A673 (cell line): Measurements from ENCODE around the gene DUS2. TPM values are rescaled to one million over a fixed set of nuclear protein-coding genes. Genes with fewer than 3 reads are reported as not detected.

Experiments used
- BruUV-seq: library from RNA; stranded (reverse); fragments of 400-500 nt; replicated peaks from 2 replicates; lab custom pipeline; 2021; lab: Mats Ljungman, UMichigan
- CTCF ChIA-PET: fragments of 300-600 bp; sonication (Branson Sonifier 250); formaldehyde crosslinking; loops from one replicate; lab custom pipeline; 2022; ENCODE audit warnings: antibody characterized with exemption; lab: Charles Lee
- POLR2A ChIA-PET: fragments of 300-600 bp; sonication (Branson Sonifier 250); formaldehyde crosslinking; loops from one replicate; lab custom pipeline; 2022; ENCODE audit warnings: antibody characterized with exemption; ENCODE audit not compliant: low non-redundant PET; lab: Charles Lee
- DNase-seq: peaks from one replicate; pipeline ENCODE4 v3.0.0-alpha.2; 2015; ENCODE audit warnings: low spot score
- H3K27ac ChIP-seq: fragments of 200-600 bp; sonication (generic); 2 replicates; pipeline ENCODE4 v1.5.1; 2016; ENCODE audit warnings: mixed run types, low read depth, mild to moderate bottlenecking, mixed read lengths, antibody characterized with exemption, low read length; ENCODE audit not compliant: poor library complexity, severe bottlenecking
- H3K27me3 ChIP-seq: fragments of 200-600 bp; sonication (generic); replicated peaks from 2 replicates; pipeline ENCODE4 v1.6.1; 2017; ENCODE audit warnings: mixed run types, low read depth, mild to moderate bottlenecking, mixed read lengths, antibody characterized with exemption, low read length; ENCODE audit not compliant: insufficient read depth, poor library complexity
- H3K36me3 ChIP-seq: fragments of 200-600 bp; sonication (generic); 2 replicates; pipeline ENCODE4 v1.6.1; 2016; ENCODE audit warnings: mixed run types, mild to moderate bottlenecking, mixed read lengths, antibody characterized with exemption, low read length; ENCODE audit not compliant: insufficient read depth, poor library complexity, severe bottlenecking
- H3K4me1 ChIP-seq: fragments of 200-600 bp; sonication (generic); 2 replicates; pipeline ENCODE4 v1.6.1; 2017; ENCODE audit warnings: mixed run types, mild to moderate bottlenecking, mixed read lengths, antibody characterized with exemption, low read length; ENCODE audit not compliant: insufficient read depth, poor library complexity, severe bottlenecking
- H3K4me3 ChIP-seq: fragments of 200-600 bp; sonication (generic); 2 replicates; pipeline ENCODE4 v1.5.1; 2016; ENCODE audit warnings: low read depth, mixed run types, mild to moderate bottlenecking, mixed read lengths, low read length; ENCODE audit not compliant: poor library complexity, severe bottlenecking
- H3K9me3 ChIP-seq: fragments of 200-600 bp; sonication (generic); 2 replicates; pipeline ENCODE4 v1.6.1; 2016; ENCODE audit warnings: mixed run types, low read depth, mild to moderate bottlenecking, mixed read lengths, antibody characterized with exemption, low read length; ENCODE audit not compliant: poor library complexity, severe bottlenecking
- EZH2 ChIP-seq: fragments of 200-600 bp; sonication (generic); IDR thresholded peaks from 2 replicates; pipeline ENCODE4 v1.6.1; 2017; ENCODE audit warnings: borderline replicate concordance, low read depth, mild to moderate bottlenecking, mixed read lengths, antibody characterized with exemption, low read length; ENCODE audit not compliant: poor library complexity, severe bottlenecking
- intact Hi-C: fragments of 100-400 bp; cut with micrococcal nuclease; formaldehyde crosslinking; loops from one replicate; pipeline ENCODE4 v1.10.0; 2022; ENCODE audit not compliant: unreplicated experiment
- total RNA-seq: library from RNA; stranded (reverse); gene quantifications from 2 replicates; pipeline ENCODE4 v1.2.3, GENCODE V29; 2021
- TF ChIP-seq, protein P1 (sequence below): fragments of 300-800, 200-600 bp; sonication (generic); conservative IDR thresholded peaks from 2 replicates; pipeline ENCODE4 v1.5.1; 2017; ENCODE audit warnings: low read depth, mild to moderate bottlenecking, antibody characterized with exemption, low read length, moderate library complexity, mixed read lengths

The DUS2 gene
- total RNA-seq, 1 experiment from 2014 or later: 19.7 TPM

DNA sequence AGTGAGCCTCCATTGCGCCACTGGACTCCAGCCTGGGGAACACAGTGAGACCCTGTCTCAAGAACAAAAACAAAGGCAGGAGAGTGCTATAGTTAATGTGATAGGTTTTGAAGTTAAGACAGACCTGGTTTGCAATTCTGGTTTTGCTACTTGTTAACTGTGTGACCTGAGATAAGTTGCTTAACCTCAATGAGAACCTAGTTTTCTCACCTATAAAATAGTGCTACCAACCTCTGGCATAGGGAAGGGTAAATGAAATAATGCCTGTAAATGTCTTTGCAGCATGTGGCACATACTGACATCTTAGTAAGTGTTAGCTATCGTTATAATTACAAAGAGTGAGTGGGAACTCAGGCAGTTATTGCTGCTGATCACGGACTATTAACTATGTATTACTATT, 32.3 kb downstream of the DUS2 start:
- ChIA-PET CTCF (interaction anchor here (1.0 kb wide), 1 partner anchor 14 kb away, joined by 3 read pairs; no protein-coding TSS in a partner anchor), POLR2A (no interaction called here)
- Histone ChIP-seq H3K27ac (no peak overlapping the region), H3K9me3 (no peaks in the 10 kb centered on the region), H3K4me3 (no peak overlapping the region), H3K27me3 (no peaks in the 10 kb centered on the region), H3K4me1 (no peaks in the 10 kb centered on the region), H3K36me3 (peaks cover 15% of the 10 kb centered on the region)
- TF ChIP-seq, protein P1, sequence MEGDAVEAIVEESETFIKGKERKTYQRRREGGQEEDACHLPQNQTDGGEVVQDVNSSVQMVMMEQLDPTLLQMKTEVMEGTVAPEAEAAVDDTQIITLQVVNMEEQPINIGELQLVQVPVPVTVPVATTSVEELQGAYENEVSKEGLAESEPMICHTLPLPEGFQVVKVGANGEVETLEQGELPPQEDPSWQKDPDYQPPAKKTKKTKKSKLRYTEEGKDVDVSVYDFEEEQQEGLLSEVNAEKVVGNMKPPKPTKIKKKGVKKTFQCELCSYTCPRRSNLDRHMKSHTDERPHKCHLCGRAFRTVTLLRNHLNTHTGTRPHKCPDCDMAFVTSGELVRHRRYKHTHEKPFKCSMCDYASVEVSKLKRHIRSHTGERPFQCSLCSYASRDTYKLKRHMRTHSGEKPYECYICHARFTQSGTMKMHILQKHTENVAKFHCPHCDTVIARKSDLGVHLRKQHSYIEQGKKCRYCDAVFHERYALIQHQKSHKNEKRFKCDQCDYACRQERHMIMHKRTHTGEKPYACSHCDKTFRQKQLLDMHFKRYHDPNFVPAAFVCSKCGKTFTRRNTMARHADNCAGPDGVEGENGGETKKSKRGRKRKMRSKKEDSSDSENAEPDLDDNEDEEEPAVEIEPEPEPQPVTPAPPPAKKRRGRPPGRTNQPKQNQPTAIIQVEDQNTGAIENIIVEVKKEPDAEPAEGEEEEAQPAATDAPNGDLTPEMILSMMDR: no peak
- TF ChIP-seq EZH2: no peak
- no peak for DNase-seq
- no TSS peak for BruUV-seq
- intact Hi-C loops: no loop called here

DNA sequence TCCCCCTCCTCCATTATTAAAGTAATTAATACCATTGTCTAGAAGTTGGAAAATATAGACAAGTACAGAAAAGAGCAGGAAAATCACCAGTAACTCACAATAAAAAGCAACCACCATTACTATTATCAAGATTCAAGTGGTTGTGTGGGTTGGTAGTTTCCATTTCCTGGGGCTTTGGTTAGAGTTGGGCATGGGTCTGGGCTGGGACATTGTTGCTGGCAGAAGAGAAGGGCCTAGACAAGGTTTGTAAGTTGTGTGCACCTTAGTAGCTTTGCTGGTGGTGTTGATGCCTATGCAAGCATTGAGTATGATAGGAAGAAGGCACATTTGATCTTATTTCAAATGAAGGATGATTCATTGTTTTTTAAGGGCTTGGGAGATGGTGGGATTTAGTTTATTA, 36.7 kb downstream of the DUS2 start:
- DNase-seq: no peak
- Histone ChIP-seq H3K27me3 (no peaks in the 10 kb centered on the region), H3K4me1 (no peaks in the 10 kb centered on the region), H3K4me3 (no peak overlapping the region), H3K36me3 (peaks cover 15% of the 10 kb centered on the region), H3K27ac (no peak overlapping the region), H3K9me3 (no peaks in the 10 kb centered on the region)
- ChIA-PET POLR2A (no interaction called here), CTCF (no interaction called here)
- BruUV-seq: no TSS peak
- TF ChIP-seq, protein P1: no peak
- no peak for TF ChIP-seq EZH2
- intact Hi-C loops: no loop called here

DNA sequence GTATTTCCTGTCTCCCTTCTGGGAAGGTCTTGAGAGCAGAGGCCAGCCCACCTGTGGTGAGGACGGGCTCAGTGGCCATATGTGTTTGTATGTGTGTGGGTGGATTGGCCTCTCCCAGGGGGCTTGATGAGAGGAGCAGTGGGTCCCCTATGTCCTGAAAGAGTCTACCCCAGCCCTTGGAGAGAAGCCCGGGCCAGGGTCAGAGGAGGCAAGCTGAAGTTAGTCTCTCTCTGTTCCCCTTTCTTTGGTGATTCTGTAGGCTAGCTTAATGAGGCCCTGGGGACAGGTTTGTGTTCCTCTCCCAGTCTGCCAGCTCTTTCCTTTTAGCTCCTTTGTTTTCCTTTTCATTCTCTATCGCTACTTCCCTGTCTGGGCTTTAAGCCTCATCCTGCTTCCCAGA, 38.3 kb downstream of the DUS2 start:
- DNase-seq: no peak
- no peaks in the 10 kb centered on the region for H3K27me3 ChIP-seq
- TF ChIP-seq, protein P1: no peak
- H3K4me3 ChIP-seq: no peak overlapping the region
- H3K9me3 ChIP-seq: no peaks in the 10 kb centered on the region
- no peaks in the 10 kb centered on the region for H3K4me1 ChIP-seq
- intact Hi-C loops: no loop called here
- H3K36me3 ChIP-seq: peaks cover 5% of the 10 kb centered on the region
- BruUV-seq: no TSS peak
- POLR2A ChIA-PET: no interaction called here
- CTCF ChIA-PET: interaction anchor here (1.0 kb wide), 1 partner anchor 21 kb away, joined by 3 read pairs; no protein-coding TSS in a partner anchor
- H3K27ac ChIP-seq: no peak overlapping the region
